Astrocyte of the spinal cord (primary cell): ENCODE measurements around the gene NME9.

Experiments
- DNase-seq: peaks from one replicate; pipeline ENCODE4 v3.0.0; 2011; ENCODE audit warnings: low read depth, low spot score
- H3K4me3 ChIP-seq: 2 replicates; pipeline ENCODE4 v1.5.1; 2011; ENCODE audit warnings: low read depth, mild to moderate bottlenecking, low read length, moderate library complexity
- in situ Hi-C: cut with HindIII; loops from 2 replicates; pipeline ENCODE4 v1.10.0; 2017; ENCODE audit warnings: low sequenced_read_pairs
- TF ChIP-seq, protein P1 (sequence below): IDR thresholded peaks from 2 replicates; pipeline ENCODE4 v1.5.1; 2012; ENCODE audit warnings: low read depth, mild to moderate bottlenecking, low read length, inconsistent platforms

NME9 gene

DNA sequence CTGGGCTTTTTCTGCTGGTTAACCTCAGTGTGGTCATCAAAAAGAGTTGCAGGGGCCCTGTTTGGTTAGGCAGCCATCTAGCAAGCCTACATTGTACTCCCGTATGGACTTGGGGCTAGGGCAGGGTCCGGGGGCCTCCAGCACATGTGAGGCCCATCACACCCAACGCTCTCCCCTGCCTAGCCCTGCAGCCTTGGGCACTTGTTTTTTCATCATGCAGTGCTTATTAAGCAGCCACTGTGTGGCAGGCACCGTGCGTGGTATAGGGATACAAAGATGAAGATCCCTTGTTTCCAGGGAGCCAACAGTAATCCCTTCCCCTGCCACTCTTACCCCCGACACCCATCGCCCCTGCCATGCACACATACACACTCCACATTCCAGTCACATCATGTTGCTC lies 32.9 kb upstream of the NME9 start:
- TF ChIP-seq, protein P1, sequence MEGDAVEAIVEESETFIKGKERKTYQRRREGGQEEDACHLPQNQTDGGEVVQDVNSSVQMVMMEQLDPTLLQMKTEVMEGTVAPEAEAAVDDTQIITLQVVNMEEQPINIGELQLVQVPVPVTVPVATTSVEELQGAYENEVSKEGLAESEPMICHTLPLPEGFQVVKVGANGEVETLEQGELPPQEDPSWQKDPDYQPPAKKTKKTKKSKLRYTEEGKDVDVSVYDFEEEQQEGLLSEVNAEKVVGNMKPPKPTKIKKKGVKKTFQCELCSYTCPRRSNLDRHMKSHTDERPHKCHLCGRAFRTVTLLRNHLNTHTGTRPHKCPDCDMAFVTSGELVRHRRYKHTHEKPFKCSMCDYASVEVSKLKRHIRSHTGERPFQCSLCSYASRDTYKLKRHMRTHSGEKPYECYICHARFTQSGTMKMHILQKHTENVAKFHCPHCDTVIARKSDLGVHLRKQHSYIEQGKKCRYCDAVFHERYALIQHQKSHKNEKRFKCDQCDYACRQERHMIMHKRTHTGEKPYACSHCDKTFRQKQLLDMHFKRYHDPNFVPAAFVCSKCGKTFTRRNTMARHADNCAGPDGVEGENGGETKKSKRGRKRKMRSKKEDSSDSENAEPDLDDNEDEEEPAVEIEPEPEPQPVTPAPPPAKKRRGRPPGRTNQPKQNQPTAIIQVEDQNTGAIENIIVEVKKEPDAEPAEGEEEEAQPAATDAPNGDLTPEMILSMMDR, result no peak
- DNase-seq, result no peak
- in situ Hi-C loops, result no loop called here
- H3K4me3 ChIP-seq, result no peak overlapping the region

DNA sequence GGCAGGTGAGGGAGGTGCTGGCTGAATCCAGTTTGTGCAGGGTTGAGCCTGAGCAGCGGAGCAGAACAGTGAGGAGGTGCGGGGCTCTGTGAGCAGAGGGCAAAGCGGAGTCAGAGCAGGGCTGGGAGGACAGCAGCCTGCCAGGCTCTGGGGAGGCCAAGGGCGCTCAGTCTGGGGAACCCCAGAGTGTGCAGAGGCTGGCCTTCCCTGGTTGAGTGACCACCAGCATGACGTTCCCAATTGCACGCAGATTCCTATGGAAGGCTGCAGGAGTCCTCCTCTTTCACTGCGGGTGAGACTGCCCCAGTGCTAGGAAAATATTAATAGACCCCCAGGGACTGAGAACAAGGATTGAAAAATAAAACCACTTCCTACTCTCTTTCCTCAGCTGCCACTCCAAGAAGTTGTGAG lies 31.9 kb upstream of the NME9 start:
- H3K4me3 ChIP-seq, result no peak overlapping the region
- no peak for DNase-seq
- in situ Hi-C loops, result no loop called here
- TF ChIP-seq, protein P1, result no peak

DNA sequence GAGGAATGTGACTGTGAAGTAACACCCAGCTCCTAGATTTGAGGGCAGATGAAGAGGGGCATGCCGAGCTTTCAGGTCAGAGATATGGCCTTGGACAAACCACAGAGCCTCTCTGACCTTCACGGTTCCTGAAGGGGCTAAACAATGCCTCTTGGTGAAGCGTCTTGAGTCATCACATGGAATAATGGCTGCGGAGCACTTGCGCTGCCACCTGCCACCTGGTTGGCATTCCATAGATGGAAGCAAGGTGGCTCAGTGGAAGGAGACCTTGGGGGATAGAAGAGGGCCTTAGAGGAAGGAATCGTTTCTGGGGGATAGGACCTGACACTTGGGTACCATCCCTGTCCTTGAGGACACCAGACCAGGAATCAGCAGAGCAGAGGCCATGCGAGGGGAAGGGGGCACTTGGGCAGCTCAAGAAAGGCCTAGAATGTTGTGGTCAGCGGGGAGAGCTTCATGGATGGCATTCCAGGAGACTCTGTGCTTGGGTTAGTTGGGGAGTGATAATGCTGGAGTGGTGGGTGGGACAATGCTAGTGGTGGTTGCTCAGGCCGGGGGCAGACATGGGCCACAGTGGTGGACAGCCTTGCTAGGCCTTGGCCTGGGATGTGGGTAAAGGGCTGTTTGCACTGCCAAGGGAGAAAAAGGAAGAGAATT lies 31.3 kb upstream of the NME9 start:
- no peak overlapping the region for H3K4me3 ChIP-seq
- in situ Hi-C loops, result no loop called here
- TF ChIP-seq, protein P1, result no peak
- no peak for DNase-seq

DNA sequence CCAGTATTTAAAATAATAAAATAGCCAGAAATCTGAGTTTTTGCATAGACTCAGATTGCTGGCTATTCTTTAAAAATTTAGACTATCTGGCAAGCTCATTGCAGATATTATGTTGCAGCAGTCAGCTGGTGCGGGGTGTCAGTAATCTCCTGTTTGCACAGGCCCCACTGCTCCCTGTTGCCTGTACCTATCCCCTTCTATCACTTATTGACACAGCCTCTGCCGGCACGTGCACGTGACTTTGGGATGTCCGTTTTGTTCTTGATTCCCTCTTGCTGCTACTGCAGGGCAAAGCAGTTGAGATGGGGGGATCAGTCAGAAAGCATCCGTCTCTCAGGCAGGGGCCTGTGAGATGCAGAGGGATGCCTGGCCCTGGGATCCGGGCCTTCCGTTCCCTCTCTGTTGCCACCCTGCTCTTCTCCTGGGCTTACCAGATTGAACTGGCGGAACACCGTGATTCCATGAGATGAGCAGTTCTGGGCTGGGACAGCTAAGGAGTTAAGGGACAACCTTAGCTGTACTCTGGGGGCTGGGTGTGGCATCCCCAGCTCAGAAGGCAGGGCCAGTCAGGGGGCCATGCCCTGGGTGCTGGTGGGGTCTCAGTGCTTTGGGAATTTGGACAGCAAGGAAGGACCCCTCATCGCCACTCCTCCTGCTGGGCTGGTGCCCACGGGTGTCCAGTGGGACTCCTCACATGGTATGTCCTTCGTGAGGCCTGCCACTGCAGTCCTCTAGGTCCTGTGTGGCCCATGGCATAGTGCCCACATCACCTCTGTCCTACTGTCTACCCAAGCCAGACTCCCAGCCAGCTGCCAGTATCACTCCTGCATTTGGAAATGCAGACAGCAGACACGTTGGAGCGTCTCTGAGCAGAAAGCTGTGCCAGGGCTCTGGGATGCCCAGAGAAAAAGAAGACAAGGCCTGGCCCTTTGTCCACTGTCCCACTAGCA lies 30.5 kb upstream of the NME9 start:
- in situ Hi-C loops, result no loop called here
- no peak for DNase-seq
- H3K4me3 ChIP-seq, result no peak overlapping the region
- TF ChIP-seq, protein P1, result no peak

DNA sequence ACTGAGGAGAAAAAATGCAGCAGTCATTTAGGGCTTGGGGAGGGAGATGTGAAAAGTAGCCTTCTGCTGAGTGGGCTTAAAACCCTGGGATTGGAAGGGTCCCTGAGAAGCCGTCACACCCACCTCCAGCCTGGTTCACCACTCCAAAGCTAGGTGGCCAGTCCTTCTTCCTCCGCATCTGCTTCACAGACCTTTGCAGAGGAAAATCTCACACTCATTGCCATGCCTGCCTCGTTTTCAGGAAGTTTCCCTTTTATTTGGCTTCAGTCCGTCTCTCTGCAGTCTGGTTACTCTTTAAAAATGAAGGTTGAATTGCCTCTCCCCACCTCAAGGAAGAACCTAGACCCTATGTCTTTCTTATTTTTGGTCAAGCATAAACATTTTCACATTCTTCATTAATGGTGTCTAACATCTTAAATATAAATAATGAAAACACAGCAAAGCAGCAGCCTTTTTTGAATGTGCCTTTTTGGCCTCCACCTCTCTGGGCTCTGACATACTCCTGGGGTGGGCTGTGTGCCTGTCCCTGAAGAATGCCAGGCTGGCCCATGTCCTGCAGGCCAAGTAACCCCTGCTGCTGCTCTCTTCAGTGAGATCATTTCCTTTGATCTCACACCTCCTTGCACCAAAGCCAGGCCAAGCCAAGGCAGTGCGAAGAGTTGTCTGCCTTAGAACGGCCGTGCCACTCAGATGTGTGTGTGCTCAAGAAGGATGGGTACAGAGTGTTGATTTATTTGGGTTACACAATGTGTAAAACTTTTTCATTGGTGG lies 29.7 kb upstream of the NME9 start:
- no peak for DNase-seq
- in situ Hi-C loops, result no loop called here
- no peak overlapping the region for H3K4me3 ChIP-seq
- TF ChIP-seq, protein P1, result no peak

DNA sequence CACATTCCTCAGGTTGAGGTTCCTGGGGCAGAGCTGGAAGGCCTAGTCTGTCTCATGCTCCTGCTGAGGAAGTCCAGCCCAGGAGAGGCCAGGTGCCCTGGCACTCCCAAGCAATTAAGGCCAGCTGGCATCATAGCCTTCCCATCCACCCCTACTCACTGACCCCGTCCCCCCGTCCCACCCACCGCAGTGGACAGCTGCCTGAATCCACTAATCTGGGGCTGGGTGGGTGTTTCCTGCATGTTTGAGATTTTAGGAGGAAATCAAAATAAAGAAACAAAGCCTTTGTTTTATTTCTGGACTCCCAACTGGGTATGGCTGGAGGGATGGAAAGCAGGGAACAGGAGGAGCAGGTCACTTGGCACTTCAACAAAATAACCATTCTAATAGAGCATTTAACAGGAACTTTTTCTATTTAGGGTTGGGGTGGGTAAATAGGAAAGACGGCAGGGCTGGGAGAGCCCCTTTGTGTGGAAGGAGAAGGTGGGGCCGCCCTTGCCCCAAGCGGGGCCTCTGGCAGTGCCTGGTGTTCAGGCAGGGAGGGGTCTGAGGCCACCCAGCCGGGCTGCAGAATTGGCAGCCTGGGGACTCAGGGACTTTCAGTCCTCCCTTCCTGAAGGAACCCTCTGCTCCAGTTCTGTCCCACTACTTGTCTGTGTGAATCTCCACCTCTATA lies 27.2 kb upstream of the NME9 start:
- DNase-seq, result no peak
- in situ Hi-C loops, result no loop called here
- H3K4me3 ChIP-seq, result no peak overlapping the region
- TF ChIP-seq, protein P1, result no peak
